ENCODE measurements around the gene INPP5D. TPM values are rescaled to one million over a fixed set of nuclear protein-coding genes. Genes with fewer than 3 reads are reported as not detected.

The INPP5D gene
- total and polyA plus RNA-seq, 2 of the 8 experiments (the other 6 are each of a cell fraction or from before 2014, with no cell fraction given): 4.5 to 7.1 TPM

DNA sequence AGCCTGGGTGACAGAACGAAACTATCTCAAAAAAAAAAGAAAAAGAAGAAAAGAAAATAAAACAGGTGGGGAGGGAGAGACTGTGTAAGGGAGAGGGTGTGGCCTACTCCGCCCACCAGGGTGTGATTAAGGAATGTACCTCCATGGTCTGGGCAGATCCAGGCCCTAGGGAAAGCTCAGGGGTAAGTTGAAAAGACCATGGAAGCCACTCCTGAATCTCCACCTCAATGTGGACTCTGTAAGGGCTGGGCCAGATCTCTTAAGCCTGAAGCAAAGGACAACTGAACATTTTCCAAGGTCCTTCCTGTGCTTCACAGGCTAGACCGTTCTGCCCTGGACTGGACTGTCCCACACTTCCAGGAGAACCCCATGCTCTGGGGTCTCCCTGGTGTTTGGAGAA is 181.7 kb downstream of the INPP5D start (continued):
- TF ChIP-seq, protein P1, sequence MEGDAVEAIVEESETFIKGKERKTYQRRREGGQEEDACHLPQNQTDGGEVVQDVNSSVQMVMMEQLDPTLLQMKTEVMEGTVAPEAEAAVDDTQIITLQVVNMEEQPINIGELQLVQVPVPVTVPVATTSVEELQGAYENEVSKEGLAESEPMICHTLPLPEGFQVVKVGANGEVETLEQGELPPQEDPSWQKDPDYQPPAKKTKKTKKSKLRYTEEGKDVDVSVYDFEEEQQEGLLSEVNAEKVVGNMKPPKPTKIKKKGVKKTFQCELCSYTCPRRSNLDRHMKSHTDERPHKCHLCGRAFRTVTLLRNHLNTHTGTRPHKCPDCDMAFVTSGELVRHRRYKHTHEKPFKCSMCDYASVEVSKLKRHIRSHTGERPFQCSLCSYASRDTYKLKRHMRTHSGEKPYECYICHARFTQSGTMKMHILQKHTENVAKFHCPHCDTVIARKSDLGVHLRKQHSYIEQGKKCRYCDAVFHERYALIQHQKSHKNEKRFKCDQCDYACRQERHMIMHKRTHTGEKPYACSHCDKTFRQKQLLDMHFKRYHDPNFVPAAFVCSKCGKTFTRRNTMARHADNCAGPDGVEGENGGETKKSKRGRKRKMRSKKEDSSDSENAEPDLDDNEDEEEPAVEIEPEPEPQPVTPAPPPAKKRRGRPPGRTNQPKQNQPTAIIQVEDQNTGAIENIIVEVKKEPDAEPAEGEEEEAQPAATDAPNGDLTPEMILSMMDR (IDR thresholded peaks at IDR 0.05; ENCODE audit: control extremely low read depth in 1 of 3, insufficient read depth in 1 of 3, low read depth in 1 of 3, low read length in 3 of 3): no peak
- TF ChIP-seq JUN (IDR thresholded peaks at IDR 0.05; ENCODE audit: low read depth, low read length) (no peak), KDM5A (IDR thresholded peaks at IDR 0.05; ENCODE audit: low read length) (no peak), ZNF274 (IDR thresholded peaks at IDR 0.05; ENCODE audit: borderline replicate concordance, extremely low read depth, low read length) (no peak), TBP (IDR thresholded peaks at IDR 0.05; ENCODE audit: low read depth, low read length) (no peak), CEBPB (IDR thresholded peaks at IDR 0.05; ENCODE audit: low read depth, low read length) (no peak)
- TF ChIP-seq, protein P2, sequence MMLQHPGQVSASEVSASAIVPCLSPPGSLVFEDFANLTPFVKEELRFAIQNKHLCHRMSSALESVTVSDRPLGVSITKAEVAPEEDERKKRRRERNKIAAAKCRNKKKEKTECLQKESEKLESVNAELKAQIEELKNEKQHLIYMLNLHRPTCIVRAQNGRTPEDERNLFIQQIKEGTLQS (IDR thresholded peaks at IDR 0.05; ENCODE audit: insufficient read depth, low read depth, low read length): no peak

Data from H1 (cell line).